ENCODE measurements around the gene DNAJB7.
"Not testable (repeated sequence)": the region's sequence is repeated elsewhere in the genome, so short reads cannot be mapped to it uniquely, and the experiment has no call there.

DNAJB7 gene

GRCh38 chr22:40853333-40853732, 8.6 kb downstream of the DNAJB7 start:
- in situ Hi-C loops (cut with HindIII; ENCODE audit: low sequenced_read_pairs) = no loop called here

GRCh38 chr22:40845816-40846215, 16.1 kb downstream of the DNAJB7 start:
- in situ Hi-C loops (cut with HindIII; ENCODE audit: low sequenced_read_pairs) = not testable (repeated sequence)

- in situ Hi-C loops (cut with HindIII; ENCODE audit: low sequenced_read_pairs) = no loop called here
Observed at GRCh38 chr22:40844951-40845350, 17.0 kb downstream of the DNAJB7 start.

GRCh38 chr22:40838486-40838885, 23.4 kb downstream of the DNAJB7 start:
- in situ Hi-C loops (cut with HindIII; ENCODE audit: low sequenced_read_pairs) = no loop called here

GRCh38 chr22:40834619-40835018, 27.3 kb downstream of the DNAJB7 start:
- in situ Hi-C loops (cut with HindIII; ENCODE audit: low sequenced_read_pairs) = no loop called here

- in situ Hi-C loops (cut with HindIII; ENCODE audit: low sequenced_read_pairs) = no loop called here
Observed at GRCh38 chr22:40829131-40829530, 32.8 kb downstream of the DNAJB7 start.

- in situ Hi-C loops (cut with HindIII; ENCODE audit: low sequenced_read_pairs) = no loop called here
Observed at GRCh38 chr22:40826984-40827741, 34.8 kb downstream of the DNAJB7 start.

- in situ Hi-C loops (cut with HindIII; ENCODE audit: low sequenced_read_pairs) = not testable (repeated sequence)
Observed at GRCh38 chr22:40826292-40826691, 35.6 kb downstream of the DNAJB7 start.

- in situ Hi-C loops (cut with HindIII; ENCODE audit: low sequenced_read_pairs) = no loop called here
Observed at GRCh38 chr22:40823426-40823825, 38.5 kb downstream of the DNAJB7 start.

- in situ Hi-C loops (cut with HindIII; ENCODE audit: low sequenced_read_pairs) = no loop called here
Observed at GRCh38 chr22:40819599-40820140, 42.2 kb downstream of the DNAJB7 start.

GRCh38 chr22:40818747-40819598, 42.9 kb downstream of the DNAJB7 start, which contains the start of gene SLC25A17:
SLC25A17 (minus strand) TSS chr22:40819346; CDS start chr22:40819248, 98 bp downstream.
- in situ Hi-C loops (cut with HindIII; ENCODE audit: low sequenced_read_pairs) = no loop called here

GRCh38 chr22:40818192-40818746, 43.6 kb downstream of the DNAJB7 start:
- in situ Hi-C loops (cut with HindIII; ENCODE audit: low sequenced_read_pairs) = no loop called here

- in situ Hi-C loops (cut with HindIII; ENCODE audit: low sequenced_read_pairs) = no loop called here
Observed at GRCh38 chr22:40817737-40818136, 44.2 kb downstream of the DNAJB7 start.

- in situ Hi-C loops (cut with HindIII; ENCODE audit: low sequenced_read_pairs) = no loop called here
Observed at GRCh38 chr22:40813912-40814315, 48.0 kb downstream of the DNAJB7 start.
